ENCODE measurements around the gene SMCR8.

DNA sequence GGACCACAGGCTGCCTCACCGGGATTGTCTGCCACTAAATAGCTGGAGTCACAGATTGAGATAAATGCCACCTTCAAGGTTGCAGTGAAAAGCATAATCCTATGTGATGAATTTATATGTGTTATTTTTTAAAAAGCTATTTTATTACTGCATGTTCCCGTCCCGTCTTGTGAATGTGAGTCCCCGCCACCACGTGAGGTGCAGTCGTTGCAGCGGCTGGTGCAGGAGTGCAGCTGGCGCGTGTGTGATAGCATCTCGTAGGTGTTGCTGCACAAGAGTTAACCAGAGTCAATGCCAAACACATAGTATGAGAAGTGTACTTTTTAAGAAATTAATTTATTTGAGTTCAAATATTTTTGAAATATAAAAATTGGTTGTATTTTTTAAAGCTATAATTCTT lies 12.5 kb downstream of the SMCR8 start:
- TF ChIP-seq CTCF (IDR thresholded peaks at IDR 0.05), result no peak
- no peak for TF ChIP-seq POLR2A (IDR thresholded peaks at IDR 0.05)

Data from body of pancreas (tissue), 4 donors.